GM18870 (cell line): ENCODE data around the gene EPHB1.
"Not testable (repeated sequence)": the region's sequence is repeated elsewhere in the genome, so short reads cannot be mapped to it uniquely, and the experiment has no call there.

Source experiments
- ATAC-seq: cut with Tn5 transposase; IDR thresholded peaks from one replicate; pipeline ENCODE4 v1.9.1; 2021; ENCODE audit warnings: moderate library complexity; ENCODE audit not compliant: unreplicated experiment

EPHB1 gene

DNA sequence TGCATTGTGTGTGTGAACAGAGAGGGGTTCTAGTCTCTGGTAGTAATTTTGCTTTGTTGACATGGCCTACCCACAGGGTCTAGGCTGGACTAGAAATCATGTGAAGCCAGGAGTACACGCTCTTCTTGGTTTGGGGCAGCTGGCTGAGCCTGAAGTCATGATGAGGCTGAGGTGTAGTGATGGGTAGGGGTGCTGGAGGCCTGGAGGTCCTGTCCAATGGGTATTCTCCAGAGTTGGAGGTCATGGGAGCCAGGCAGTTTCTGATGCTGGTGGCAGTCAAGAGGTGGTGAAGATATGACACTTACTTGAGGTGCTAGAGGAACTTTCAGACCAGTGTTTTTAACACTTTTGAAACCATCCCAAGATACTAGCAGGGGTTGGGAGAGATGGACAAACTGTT is 18.5 kb upstream of the EPHB1 start:
- ATAC-seq = no peak

DNA sequence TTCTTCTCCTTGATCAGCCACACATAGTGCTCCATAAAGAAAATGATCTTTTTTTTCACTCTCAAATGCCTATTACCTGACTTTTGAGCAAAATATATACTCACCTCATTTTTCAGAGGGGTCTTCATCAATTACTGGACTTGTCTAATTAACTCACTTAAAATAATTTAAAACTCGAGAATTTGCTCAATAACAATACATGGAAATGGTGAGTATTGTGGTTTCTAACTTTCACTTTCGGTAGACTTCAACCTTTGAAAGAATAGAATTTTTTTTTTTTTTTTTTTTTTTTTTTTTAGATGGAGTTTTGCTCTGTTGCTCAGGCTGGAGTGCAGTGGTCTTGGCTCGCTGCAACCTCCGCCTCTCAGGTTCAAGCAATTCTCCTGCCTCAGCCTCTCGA is 17.7 kb upstream of the EPHB1 start:
- ATAC-seq = no peak

DNA sequence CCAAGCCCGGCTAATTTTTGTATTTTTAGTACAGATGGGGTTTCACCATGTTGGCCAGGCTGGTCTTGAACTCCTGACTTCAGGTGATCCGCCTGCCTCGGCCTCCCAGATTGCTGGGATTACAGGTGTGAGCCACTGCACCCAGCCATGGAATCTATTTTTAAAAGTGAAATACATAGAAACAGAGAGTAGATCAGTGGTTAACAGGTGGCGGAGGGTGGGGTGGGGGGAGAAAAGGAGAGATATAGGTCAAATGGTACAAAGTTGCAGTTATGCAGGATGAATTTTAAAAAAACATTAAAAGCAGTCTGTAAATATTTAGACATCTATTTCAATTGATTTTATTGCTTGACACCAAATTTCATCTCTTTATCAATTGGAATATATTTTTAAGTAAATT is 6.8 kb upstream of the EPHB1 start:
- ATAC-seq = not testable (repeated sequence)

DNA sequence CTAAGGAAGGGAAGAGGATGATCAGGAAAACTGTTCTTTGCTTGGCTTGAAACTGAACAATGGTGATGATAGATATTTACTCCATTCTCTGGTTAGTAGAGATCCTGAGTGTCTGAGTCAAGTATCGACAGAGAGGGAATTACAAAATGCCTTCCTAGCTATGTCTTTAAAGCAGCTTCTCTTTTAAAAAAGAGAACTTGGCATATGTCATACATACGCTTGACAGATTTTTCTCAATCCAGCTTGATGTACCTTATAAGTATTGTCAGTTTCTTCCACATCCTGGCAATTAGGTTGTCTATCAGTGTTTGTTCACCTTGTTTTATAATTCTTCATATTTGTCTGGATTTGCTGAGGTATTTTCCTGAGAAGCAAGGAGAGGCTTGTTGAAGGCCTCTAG is 5.0 kb upstream of the EPHB1 start:
- no peak for ATAC-seq

DNA sequence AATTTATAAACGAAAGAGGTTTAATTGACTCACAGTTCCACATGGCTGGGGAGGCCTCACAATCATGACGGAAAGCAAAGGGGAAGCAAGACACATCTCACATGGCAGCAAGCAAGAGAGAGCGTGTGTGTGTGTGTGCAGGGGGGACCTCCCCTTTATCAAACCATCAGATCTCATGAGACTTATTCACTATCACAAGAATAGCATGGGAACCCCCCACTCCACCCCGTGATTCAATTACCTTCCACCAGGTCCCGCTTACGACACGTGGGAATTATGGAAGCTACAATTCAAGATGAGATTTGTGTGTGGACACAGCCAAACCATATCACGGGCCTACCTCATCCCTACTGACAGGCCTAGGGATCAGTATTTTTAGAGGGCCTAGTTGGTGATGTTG is 3.1 kb upstream of the EPHB1 start:
- no peak for ATAC-seq

DNA sequence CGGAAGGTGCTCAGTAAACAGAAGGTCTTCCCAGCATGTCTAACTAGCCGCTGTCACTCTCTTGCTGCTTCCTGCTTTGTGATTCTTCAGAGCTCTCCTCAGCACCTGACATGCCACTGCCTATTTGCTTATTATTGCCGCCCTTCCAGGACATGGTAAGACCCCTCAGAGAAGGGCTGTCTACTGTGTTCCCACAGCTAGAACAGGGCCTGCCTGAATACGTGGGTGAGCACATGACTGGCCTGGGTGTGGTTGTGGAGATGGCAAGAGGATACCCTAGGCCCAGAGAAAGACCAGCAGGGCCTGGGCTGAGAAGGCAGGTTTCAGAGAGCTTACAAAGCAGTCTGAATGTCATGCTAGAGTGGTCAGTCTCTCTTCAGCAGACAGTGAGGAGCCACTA is 2.4 kb upstream of the EPHB1 start:
- no peak for ATAC-seq

DNA sequence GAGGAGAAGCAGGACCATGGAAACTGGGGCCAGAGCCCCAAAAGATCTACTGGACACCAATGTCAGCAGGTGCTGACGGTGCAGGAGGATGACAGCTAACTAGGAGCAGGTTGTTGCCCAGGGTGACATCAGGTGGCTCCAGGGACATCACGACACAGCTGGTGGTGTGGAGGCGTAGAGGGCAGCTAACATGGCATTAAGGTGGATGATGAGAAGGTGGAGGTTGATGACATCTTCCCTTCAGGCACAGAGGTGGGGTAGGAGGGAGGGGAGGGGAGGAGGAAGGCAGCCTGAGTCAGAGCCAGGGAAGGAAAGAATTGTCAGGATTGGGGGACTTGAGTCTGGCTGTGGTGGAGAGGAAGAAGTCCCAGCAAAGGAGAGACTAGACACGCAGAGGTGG is 1.5 kb upstream of the EPHB1 start:
- ATAC-seq = no peak

DNA sequence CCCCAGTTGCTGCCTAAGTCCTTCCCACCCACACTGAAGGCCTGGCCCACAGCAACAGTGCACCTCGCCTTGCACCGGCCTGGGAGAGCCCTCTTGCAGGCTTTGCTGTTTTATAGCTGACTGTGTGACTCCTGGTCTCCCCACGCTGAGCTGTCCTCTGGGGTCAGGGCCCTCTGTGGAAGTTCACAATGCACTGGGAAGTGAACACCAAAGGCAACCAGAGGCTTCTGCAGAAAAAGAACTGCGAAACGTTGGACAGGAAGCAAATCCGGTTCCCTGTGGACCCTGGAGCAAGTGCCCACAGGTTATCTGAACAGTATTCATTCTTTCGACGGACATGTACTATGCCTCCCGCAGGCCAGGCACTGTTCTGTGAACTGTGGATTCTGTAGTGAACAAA is 737 bp upstream of the EPHB1 start:
- no peak for ATAC-seq

DNA sequence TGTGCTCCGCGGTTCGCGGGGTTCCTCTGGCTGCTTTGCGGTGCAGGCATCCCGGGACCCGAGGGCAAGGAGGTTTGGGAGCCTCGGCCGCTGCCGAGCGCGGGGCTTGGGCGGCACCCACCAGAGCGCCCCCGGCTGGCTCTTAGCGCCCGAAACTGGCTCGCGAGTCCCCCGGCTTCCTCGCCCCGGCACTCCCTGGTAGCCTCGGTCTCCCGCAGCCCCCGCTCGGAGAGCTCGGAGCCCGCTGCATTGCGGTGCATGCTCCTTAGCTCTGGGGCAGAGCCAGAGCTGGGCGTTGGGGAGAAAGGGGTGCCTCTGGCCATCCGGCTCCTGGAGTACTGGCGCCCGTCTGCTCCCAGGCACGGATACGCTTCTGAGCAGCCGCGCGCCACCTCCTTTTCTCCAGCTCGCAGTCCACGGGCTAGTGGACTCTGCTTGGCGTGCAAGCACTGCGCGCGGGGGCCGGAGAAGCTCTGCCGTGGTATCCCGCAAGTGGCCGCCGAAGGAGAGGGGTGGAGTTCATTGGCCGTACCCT is 753 bp downstream of the EPHB1 start:
- no peak for ATAC-seq

DNA sequence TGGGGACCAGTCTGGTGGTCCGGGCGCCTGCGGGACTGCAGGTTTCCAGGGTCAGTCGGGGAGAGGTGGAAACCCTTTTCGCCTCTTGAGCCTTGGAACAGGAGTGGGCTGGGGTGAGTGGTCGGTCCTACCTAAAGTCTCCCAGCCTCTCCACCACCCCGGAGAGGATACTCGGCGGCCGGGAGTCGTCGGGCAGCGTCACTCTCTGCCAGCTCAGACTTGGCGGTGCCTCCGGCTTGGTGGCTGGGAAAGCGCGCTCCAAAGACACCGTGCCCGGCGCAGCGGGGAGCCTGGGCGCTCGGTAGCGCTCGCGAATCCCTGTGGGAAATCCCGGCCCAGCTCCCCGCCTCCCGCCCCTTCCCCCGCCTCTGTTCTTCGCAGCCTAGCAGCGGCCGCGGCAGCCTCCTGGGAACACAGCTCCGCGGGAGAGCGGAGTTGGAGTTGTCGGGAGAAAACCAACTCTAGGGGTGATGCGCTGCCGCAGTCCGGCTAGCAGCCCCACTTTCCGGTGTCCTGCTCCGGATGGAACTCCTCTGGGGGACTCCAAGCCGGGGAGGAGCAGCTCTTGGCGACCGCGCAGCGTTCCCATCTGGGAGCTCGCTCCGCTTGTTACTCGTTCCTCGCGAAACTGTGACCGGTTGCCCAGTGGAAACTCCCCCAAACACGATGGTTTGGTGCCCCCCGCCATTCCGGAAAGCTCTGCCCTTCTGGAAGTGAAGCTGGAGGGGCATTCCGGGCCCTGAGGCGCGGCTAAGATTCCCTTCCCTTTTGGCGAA is 1.4 kb downstream of the EPHB1 start:
- no peak for ATAC-seq

DNA sequence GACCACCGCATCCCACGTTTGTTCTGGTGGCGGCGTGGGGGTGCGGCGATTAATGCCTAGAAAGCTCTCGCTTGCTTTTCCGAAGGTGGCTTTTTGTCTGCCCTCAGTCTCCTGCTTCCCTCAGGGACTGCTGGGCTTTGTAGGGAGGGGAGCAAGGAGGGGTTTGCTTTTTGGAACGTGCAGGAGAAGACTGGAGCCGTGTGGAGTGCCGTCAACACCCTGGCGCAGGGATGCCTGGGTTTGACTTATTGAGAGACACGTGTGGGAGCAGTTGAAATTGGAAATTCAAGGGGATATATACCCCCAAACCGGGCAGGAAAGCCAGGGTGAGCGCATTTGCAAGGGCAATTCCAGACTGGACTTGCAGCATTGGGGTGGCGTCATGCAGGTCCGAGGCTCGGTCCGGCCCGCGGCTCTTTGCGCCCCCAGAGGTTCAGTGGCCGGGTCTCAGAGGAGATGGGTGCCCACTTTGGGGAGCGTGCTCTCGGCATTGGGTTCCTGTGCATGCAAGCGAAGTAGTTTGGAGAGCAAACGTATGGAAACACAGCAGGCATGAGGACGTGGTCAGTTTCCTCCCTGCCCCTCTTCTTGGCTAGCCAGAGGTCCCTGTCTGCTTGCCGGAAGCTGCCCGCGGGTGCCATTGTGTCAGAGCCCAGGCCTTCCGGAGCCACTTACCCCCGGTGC is 2.1 kb downstream of the EPHB1 start:
- ATAC-seq = no peak

DNA sequence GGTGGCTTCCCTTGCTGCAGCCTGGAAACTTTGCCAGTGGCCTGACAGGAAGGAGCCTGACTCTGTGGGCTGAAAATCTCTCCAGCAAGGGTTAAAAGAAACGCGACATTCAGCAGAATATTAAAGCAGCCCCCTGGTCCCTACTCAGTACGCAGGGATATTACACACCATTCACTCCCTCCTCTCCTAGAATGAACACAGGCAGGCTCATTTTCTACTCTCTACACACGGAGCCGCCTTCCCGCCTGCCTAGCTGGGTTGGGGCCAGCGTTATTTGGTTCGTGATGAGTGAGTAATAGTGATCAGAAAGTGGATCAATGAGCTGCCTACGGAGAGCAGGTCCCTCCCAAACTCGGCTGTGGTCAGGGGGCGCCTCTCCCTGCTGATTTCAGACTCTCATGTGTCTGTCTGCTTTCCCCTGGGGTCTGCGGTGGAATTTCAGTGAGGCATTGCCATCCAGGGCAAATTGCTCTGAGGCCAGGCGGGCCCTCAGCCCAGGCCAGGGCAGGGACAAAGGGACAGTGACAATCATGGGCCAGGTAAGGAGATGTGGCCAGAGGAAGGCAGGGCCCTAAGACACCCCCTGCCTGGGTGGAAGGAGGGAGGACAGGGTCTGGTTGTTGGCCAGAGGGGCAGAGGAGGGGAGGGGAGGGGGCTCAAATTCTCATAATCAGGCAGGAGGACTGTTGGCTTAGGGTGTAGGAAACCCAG is 2.8 kb downstream of the EPHB1 start:
- no peak for ATAC-seq

DNA sequence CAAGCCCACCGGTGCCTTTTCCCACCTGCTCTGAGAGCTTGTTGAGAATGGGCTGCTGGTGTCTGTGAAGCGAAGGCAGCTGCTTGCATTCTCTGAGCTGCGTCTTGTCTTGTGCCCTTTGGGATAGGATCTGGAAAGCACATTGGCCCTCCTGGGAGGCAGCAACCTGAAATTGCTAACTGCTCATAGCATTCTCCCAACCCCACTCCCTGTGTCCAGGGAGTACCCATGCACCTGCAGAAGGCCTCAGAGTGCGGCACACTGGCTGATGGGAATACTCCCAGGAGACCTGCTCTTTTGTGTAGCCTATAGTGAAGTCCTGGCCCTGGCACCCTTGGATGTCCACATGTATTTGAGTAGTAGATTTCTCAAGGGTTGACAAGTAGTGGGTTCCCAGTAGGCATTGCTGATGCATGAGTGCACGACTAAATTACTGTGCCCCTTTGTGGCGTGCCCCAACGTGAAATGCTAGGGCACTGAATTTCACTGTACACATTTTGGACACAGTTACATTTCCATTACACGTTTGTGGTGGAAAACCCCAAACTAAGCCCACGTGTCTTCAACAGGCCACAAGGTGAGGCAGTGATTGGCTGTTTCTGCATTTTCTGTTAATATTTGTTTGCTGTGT is 3.7 kb downstream of the EPHB1 start:
- ATAC-seq = peak; percentile 28

DNA sequence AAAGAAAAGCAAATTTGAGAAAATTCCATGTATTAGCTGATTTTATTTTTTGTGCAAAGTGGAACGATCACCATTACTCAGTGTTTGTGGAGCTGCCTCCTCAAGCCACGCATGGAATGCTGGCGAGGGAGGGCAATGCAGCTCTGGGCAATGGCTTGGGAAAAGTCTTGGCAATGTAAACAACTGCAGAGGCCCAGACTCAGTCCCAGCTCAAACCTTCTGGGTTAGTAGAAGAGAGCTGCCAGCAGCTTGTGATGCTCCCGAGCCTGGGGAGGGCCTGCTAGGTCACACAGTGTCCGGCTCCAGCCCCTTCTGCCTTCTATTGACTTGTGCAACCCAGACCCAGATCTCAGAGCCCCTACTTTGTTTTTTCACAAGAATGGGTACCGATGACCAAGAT is 4.3 kb downstream of the EPHB1 start:
- no peak for ATAC-seq

DNA sequence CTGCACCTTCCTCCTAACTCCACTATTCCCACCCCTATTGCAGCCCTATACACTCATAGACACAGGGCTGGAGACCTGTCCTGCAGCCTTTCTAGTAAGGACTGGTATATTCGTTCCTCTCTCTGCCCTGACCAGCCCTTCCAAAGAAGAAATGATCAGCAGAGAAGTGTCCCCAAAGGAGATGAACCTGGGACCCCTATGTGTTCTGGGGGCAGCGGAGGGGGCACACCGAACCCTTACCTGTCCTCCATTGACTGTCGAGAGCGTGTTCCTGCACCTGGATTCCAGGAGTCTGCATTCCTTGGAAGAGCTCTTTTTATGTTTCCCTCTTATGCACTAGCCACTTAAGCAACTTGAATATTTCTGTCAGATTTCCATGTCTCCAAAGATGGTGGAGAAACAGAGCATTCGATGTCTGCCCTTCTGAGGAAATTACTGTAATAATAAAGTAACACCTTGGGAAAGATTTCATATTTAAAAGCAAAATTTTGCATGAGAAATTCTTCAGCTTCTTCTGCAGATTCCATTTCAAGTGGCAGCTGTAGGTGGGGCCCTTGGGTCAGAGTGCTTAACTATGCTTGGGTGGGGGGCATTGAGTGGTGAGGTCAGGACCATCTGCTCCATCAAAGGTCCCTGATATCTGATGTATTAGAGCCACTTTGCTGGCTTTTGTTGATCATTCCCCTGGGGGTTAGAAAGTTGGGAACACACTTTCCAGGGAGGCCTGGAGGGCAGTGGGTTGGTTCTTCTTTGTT is 6.3 kb downstream of the EPHB1 start:
- ATAC-seq = no peak

DNA sequence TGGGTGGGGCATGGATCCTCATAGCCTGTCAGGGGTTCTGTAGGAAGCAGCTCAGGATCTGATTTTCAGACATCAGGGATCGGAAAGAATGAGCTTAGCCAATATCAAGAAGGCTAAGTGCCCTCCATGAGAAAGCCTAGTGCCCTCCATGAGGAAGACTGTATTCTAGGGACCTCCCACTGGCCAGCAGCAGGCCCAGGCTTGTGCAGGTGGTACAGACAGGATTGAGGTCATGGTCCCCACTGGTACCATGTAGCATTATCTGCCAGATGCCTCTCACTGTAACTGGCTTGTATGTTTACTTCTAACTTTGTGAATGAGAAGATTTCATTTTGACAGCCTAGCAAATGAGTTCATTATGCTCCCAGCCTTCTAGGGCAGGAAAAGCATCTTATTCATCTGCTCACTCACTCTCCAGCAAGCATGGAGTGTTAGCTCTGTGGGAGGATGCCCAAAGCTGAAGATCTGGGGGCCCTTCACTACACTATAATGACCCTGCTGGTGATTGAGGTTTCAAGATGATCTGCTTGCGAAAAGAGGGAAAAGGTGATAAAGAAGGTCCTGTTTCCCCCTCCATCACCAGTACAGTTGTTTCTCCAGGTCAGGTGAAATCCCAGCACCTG is 7.5 kb downstream of the EPHB1 start:
- ATAC-seq = no peak

DNA sequence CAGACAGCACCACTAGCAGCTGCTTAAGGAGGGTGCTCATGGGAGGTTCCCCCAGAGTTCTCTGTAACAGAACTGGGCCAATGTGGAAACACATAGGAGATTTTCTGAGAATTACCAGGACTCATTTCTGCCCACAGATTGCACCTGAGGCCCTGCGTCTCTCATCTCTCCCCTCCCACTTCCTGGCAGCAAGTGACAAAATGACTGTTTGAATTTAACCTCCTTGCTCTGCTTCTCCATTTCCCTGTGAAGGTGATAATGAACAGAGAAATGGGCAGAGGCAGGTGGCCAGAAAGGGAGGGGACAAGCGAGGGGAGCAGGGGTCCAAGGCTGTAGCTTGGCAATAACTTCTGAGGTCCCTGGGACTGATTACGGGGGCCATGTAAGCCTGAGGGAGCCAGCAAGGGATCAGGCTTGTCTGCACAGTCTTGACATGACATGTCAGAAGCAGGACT is 8.0 kb downstream of the EPHB1 start:
- peak; percentile 59 for ATAC-seq

DNA sequence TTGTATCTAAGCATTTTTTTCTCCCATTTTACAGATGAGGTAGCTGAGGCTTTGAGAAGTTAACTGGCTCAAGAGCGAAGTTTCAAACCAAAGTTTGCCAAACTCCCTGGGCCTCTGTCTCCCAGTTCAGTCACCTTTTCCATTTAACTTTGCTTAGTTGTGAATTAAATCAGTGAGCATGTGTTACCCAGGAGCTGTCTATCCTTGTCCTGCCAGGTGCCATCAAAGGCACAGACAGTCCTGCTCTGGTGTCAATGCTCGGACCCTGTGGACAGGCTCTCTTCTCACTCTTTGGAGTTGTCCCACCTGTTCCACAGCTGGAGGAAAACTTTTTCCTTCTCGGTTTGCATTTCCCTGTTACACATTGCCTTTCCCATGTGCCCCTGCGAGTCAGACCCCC is 8.6 kb downstream of the EPHB1 start:
- no peak for ATAC-seq

DNA sequence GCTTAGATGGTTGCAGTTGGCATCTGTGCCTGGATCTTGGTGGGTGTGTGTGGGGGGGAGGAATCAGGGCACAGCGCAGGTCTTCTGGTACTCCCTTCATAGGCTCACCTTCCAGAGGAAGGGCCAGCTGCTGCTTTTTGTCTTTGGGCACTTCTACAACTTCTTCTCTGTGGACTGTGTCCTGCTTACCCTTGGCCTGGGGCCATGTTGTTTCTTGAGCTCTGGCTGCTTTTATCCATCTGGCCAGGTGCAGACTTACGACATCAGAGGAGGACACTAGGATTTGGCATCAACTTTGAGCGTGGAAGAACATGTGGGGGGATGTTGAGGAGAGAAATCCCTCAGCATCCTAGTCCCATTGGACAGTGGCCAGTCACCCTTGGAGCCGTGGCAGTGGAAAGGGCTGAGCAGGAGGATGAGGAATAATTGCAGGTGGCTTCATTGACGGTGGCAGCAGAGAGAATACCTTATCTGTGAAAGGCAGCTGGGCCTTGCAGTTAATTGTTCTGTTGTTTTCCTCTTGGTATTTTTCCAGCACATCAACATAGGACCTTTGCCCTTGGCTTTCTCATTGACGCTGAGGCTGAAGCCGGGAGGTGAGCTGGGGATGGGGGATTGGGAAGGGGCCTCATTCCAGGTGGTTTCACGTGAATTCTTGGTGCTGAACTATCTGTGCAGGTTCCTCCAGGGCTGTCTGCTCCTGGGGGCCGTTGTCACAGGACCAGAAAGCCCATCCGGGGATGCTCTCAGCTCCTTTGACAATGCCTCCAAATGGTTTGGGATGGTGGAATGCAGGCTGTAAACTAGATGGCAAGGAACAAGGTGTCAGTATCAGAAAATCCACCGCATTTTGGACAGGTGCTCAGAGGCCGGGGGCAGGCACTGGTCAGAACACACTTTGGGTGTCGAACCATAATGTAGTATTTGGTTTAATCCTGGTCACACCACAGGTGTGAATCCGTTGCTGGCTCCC is 9.7 kb downstream of the EPHB1 start:
- no peak for ATAC-seq
